ENCODE data around the gene SAMD1. TPM values are rescaled to one million over a fixed set of nuclear protein-coding genes. Genes with fewer than 3 reads are reported as not detected.

Gene SAMD1
- total and polyA plus RNA-seq, 9 of the 15 experiments (the other 6 are each of a cell fraction or from before 2014, with no cell fraction given) = 2.9 to 96.0 (median 43.5) TPM

DNA sequence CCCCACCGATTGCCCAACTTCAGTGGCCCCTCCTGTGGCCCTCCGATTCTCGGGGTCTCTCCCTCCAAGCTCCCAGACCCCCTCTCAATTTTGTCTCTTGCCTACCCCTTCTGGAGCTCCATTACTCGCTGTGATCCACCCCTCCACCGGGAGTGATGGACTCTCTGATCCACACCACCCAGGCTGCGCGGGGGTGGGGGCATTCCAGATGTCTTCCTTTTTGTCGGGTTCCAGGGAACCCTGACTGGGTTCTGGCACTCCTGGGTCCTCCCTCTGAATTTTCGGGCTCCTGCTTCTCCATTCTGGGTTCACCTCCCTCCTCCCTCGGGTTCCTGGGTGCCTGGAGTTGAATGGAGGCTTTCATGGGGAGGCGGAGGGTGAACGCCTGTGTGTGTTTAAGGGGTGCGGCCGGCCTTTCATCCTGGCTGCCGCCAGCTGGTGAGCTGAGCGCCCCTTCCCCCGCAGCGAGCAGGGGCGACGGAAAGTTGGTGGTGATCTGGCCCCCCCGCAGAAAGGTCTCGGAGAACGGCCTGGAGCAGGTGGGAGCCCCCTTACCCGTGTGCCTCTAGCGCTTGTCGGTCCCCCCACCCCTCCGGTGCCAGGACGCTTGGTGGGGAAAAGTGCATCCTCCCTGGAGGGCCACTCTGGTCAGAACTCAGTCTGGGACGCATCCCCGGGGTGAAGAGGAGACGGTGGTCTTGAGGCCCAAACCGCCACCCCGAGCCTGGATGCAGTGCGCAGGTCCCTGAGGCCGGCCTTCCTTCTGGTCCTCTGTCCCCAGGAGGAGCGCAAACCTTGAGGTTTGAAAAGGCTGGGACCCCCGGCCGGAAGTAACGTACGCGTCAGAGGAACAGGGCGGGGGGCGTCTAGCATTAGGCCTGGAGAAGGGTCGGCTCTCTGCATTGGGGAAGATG lies 16.4 kb downstream of the SAMD1 start (continued):
- TF ChIP-seq ZNF140 (CRISPR knock-in tag; IDR thresholded peaks at IDR 0.05) (no peak), RBM15 (IDR thresholded peaks at IDR 0.05; ENCODE audit: insufficient read depth, low read length) (no peak), ZNF445 (CRISPR knock-in tag; IDR thresholded peaks at IDR 0.05; ENCODE audit: low read depth) (no peak), SREBF1 (IDR thresholded peaks at IDR 0.05; ENCODE audit: borderline replicate concordance, low read depth, low read length) (no peak), FOXA1 (IDR thresholded peaks at IDR 0.05; ENCODE audit: borderline replicate concordance) (no peak), SRSF9 (IDR thresholded peaks at IDR 0.05; ENCODE audit: borderline replicate concordance, low read depth, low read length) (no peak), ZNF57 (CRISPR knock-in tag; IDR thresholded peaks at IDR 0.05) (no peak), PTBP1 (IDR thresholded peaks at IDR 0.05; ENCODE audit: low read depth, low read length) (no peak), CCAR2 (IDR thresholded peaks at IDR 0.05; ENCODE audit: low read depth, low read length) (no peak), EZH2 (IDR thresholded peaks at IDR 0.05; ENCODE audit: borderline replicate concordance, low read depth, low read length) (no peak), HMG20A (CRISPR knock-in tag; conservative IDR thresholded peaks at IDR 0.05) (no peak), ZNF311 (CRISPR knock-in tag; IDR thresholded peaks at IDR 0.05) (no peak), HSF4 (CRISPR knock-in tag; IDR thresholded peaks at IDR 0.05; ENCODE audit: borderline replicate concordance) (no peak), CAMTA2 (CRISPR knock-in tag; conservative IDR thresholded peaks at IDR 0.05) (no peak), ZNF133 (CRISPR knock-in tag; IDR thresholded peaks at IDR 0.05) (no peak), EGR1 (conservative IDR thresholded peaks at IDR 0.05) (peak; percentile 71), TGIF2 (CRISPR knock-in tag; IDR thresholded peaks at IDR 0.05) (no peak), ZC3H4 (CRISPR knock-in tag; IDR thresholded peaks at IDR 0.05; ENCODE audit: borderline replicate concordance) (0 out of 2 replicates have a peak, but pooled peaks have one; percentile 32)
- TF ChIP-seq, protein P1, sequence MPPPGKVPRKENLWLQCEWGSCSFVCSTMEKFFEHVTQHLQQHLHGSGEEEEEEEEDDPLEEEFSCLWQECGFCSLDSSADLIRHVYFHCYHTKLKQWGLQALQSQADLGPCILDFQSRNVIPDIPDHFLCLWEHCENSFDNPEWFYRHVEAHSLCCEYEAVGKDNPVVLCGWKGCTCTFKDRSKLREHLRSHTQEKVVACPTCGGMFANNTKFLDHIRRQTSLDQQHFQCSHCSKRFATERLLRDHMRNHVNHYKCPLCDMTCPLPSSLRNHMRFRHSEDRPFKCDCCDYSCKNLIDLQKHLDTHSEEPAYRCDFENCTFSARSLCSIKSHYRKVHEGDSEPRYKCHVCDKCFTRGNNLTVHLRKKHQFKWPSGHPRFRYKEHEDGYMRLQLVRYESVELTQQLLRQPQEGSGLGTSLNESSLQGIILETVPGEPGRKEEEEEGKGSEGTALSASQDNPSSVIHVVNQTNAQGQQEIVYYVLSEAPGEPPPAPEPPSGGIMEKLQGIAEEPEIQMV (tag; conservative IDR thresholded peaks at IDR 0.05; ENCODE audit: low read depth) = no peak
- TF ChIP-seq, protein P2, sequence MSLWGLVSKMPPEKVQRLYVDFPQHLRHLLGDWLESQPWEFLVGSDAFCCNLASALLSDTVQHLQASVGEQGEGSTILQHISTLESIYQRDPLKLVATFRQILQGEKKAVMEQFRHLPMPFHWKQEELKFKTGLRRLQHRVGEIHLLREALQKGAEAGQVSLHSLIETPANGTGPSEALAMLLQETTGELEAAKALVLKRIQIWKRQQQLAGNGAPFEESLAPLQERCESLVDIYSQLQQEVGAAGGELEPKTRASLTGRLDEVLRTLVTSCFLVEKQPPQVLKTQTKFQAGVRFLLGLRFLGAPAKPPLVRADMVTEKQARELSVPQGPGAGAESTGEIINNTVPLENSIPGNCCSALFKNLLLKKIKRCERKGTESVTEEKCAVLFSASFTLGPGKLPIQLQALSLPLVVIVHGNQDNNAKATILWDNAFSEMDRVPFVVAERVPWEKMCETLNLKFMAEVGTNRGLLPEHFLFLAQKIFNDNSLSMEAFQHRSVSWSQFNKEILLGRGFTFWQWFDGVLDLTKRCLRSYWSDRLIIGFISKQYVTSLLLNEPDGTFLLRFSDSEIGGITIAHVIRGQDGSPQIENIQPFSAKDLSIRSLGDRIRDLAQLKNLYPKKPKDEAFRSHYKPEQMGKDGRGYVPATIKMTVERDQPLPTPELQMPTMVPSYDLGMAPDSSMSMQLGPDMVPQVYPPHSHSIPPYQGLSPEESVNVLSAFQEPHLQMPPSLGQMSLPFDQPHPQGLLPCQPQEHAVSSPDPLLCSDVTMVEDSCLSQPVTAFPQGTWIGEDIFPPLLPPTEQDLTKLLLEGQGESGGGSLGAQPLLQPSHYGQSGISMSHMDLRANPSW (CRISPR knock-in tag; IDR thresholded peaks at IDR 0.05) = no peak
- TF ChIP-seq, protein P3, sequence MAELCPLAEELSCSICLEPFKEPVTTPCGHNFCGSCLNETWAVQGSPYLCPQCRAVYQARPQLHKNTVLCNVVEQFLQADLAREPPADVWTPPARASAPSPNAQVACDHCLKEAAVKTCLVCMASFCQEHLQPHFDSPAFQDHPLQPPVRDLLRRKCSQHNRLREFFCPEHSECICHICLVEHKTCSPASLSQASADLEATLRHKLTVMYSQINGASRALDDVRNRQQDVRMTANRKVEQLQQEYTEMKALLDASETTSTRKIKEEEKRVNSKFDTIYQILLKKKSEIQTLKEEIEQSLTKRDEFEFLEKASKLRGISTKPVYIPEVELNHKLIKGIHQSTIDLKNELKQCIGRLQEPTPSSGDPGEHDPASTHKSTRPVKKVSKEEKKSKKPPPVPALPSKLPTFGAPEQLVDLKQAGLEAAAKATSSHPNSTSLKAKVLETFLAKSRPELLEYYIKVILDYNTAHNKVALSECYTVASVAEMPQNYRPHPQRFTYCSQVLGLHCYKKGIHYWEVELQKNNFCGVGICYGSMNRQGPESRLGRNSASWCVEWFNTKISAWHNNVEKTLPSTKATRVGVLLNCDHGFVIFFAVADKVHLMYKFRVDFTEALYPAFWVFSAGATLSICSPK (IDR thresholded peaks at IDR 0.05; ENCODE audit: borderline replicate concordance) = no peak
